Right lobe of liver (tissue), 4 donors: Measurements from ENCODE around the gene TRIL.

ENCODE experiments used
- CTCF ChIP-seq, 4 donors: fragments of 200-600 bp in 3 of 4; fragments of 450-650 bp in 1 of 4; IDR thresholded peaks; one replicate each; pipeline versions ENCODE4 v1.5.1 to v1.8.0; 2016 to 2022; ENCODE audit warnings: antibody characterized with exemption in 4 of 4, mild to moderate bottlenecking in 2 of 4
- POLR2A ChIP-seq: fragments of 450-650 bp; IDR thresholded peaks from one replicate; pipeline ENCODE4 v1.6.1; 2017; ENCODE audit warnings: antibody characterized with exemption, mild to moderate bottlenecking
- donor health status: DM: no; HTN: no; CAD: no.
- donor health status: DM: no; HTN: no; CAD: no.
- donor health status: DM: no; HTN: yes; CAD: no.

- TF ChIP-seq CTCF (IDR thresholded peaks at IDR 0.05), result no peak
- no peak for TF ChIP-seq POLR2A
These were observed 28.6 kb upstream of the TRIL start for GRCh38 chr7:28986765-28987110.
